Loucy (cell line): ENCODE data around the gene AGAP4.
"Not testable (repeated sequence)": the region's sequence is repeated elsewhere in the genome, so short reads cannot be mapped to it uniquely, and the experiment has no call there.

Experiments used
- H2AFZ ChIP-seq: fragments of 200-600 bp; sonication (generic); 2 replicates; pipeline ENCODE4 v1.6.0; 2016; ENCODE audit warnings: antibody characterized with exemption, mild to moderate bottlenecking, low read length, moderate library complexity
- H3F3A ChIP-seq: fragments of 200-600 bp; 2 replicates; pipeline ENCODE4 v1.6.0; 2016; ENCODE audit warnings: antibody characterized with exemption, low read depth, mild to moderate bottlenecking
- H3K27me3 ChIP-seq: fragments of 200-600 bp; sonication (generic); 2 replicates; pipeline ENCODE4 v1.6.1; 2014; ENCODE audit warnings: low read length, mild to moderate bottlenecking; ENCODE audit not compliant: insufficient read depth, poor library complexity, severe bottlenecking
- H3K36me3 ChIP-seq: fragments of 200-600 bp; sonication (generic); 2 replicates; pipeline ENCODE4 v1.6.1; 2016; ENCODE audit warnings: low read length; ENCODE audit not compliant: insufficient read depth
- H3K4me1 ChIP-seq: fragments of 200-600 bp; sonication (generic); 2 replicates; pipeline ENCODE4 v1.5.1; 2014; ENCODE audit warnings: low read length, mild to moderate bottlenecking; ENCODE audit not compliant: insufficient read depth, poor library complexity, severe bottlenecking
- H3K4me2 ChIP-seq: fragments of 200-600 bp; sonication (generic); 2 replicates; pipeline ENCODE4 v1.6.0; 2014; ENCODE audit warnings: antibody characterized with exemption, low read length, low read depth, mild to moderate bottlenecking; ENCODE audit not compliant: poor library complexity, severe bottlenecking
- H3K4me3 ChIP-seq: fragments of 200-600 bp; sonication (generic); 2 replicates; pipeline ENCODE4 v1.5.1; 2014; ENCODE audit warnings: low read length, mild to moderate bottlenecking, mixed read lengths; ENCODE audit not compliant: poor library complexity, severe bottlenecking
- H3K79me2 ChIP-seq: fragments of 200-600 bp; sonication (generic); 2 replicates; pipeline ENCODE4 v1.6.1; 2014; ENCODE audit warnings: low read length; ENCODE audit not compliant: insufficient read depth
- H3K9ac ChIP-seq: fragments of 200-600 bp; sonication (generic); 2 replicates; pipeline ENCODE4 v1.6.0; 2014; ENCODE audit warnings: mild to moderate bottlenecking, low read depth, low read length, moderate library complexity; ENCODE audit not compliant: poor library complexity, severe bottlenecking
- H3K9me2 ChIP-seq: fragments of 200-600 bp; sonication (generic); replicated peaks from 2 replicates; pipeline ENCODE4 v1.6.1; 2016; ENCODE audit warnings: low read depth, low read length, mixed read lengths
- H3K9me3 ChIP-seq: fragments of 200-600 bp; sonication (generic); 2 replicates; pipeline ENCODE4 v1.6.1; 2014; ENCODE audit warnings: mild to moderate bottlenecking, antibody characterized with exemption, low read length, low read depth; ENCODE audit not compliant: insufficient read depth
- H4K20me1 ChIP-seq: fragments of 200-600 bp; sonication (generic); 2 replicates; pipeline ENCODE4 v1.6.0; 2014; ENCODE audit warnings: antibody characterized with exemption, low read length, mild to moderate bottlenecking; ENCODE audit not compliant: insufficient read depth, poor library complexity, severe bottlenecking

Gene AGAP4

DNA sequence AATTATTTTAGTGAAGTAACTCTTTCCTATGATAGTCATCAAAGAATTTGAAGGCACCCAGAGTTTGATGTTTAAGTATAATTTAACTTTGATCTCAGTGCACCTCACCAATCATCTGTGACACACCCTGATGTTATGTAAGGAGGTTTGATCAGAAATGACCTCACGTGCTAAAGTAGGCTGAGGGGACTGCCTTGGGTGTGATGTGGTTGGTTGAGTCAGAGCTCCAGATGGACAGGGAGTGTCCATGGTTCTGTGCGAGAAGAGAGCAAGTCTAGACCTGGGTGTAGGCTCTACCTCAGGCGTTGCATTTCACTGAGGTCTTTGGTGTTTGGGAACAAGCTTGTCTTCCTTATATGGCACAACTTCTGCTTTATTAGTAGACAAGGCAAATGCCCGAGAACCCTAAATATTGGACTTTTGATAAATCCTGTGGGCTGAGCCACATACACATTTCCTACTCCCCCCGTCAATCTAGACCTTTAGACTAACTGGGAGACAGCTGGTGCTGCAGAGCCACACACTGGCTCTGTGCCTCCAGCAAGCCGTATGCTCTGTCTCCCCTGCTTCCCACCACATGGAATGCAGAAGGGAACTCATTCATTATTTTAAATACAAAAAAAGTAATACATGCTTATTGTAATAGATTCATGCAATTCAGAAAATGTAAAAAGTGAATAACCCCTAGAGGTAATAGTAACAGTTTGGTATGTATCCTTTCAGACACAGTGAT, 56.4 kb downstream of the AGAP4 start:
- not testable (repeated sequence) for H3K4me2 ChIP-seq, H3K4me3 ChIP-seq, H3K9me2 ChIP-seq, H4K20me1 ChIP-seq, H3K79me2 ChIP-seq, H3K4me1 ChIP-seq, H2AFZ ChIP-seq, H3K9ac ChIP-seq, H3K36me3 ChIP-seq, H3F3A ChIP-seq, H3K27me3 ChIP-seq, H3K9me3 ChIP-seq

DNA sequence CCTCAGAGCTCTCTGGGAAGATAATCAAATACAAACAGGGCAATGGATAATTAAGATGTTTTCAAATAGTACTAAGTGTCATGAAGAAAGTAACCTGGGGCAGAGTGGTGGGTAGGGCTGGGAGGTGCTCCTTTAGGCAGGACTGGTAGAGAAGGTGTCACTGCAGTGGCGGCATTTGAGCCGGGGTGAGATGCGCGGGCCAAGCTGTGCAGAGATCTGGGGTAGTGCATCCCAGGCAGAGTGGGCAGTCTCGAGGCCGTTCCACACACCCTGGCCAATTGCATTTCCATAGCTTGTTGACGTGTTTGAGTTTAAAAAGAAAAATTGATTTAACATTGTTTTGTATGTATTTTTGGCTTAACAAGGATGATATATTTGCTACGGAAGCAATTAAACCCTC, 57.3 kb downstream of the AGAP4 start:
- not testable (repeated sequence) for H2AFZ ChIP-seq, H3K9ac ChIP-seq, H3K79me2 ChIP-seq, H3K4me3 ChIP-seq, H3K9me3 ChIP-seq, H3K36me3 ChIP-seq, H3K27me3 ChIP-seq, H3K9me2 ChIP-seq, H3K4me1 ChIP-seq, H3K4me2 ChIP-seq, H3F3A ChIP-seq, H4K20me1 ChIP-seq

DNA sequence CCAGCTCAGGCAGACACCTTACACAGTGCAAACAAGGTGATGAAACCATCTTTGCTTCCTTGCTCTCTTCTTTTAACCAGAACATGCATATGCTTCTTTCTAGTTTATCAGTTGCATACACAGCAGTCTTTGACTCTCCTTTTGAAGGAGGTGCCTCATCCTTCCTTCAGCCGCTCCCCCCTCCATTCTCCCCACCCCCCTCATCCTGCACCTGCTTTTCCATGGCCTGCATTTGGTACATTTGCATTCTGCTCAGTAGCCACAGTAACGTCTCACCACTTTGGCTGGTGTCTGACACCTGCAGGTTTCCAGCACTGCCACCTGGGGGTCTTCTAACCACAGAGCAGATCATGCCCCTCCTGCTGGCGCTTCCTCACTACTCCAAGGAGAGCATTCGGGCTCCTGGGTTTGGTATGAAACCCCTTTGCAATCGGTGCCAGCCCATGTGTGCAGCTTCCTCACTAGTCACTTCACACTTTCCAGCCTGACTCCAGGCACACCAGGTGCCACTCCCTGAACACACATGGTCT, 60.0 kb downstream of the AGAP4 start:
- not testable (repeated sequence) for H3F3A ChIP-seq, H3K4me1 ChIP-seq, H4K20me1 ChIP-seq, H3K9me3 ChIP-seq, H3K9me2 ChIP-seq, H3K27me3 ChIP-seq, H3K36me3 ChIP-seq, H3K4me2 ChIP-seq, H3K9ac ChIP-seq, H3K79me2 ChIP-seq, H2AFZ ChIP-seq, H3K4me3 ChIP-seq

DNA sequence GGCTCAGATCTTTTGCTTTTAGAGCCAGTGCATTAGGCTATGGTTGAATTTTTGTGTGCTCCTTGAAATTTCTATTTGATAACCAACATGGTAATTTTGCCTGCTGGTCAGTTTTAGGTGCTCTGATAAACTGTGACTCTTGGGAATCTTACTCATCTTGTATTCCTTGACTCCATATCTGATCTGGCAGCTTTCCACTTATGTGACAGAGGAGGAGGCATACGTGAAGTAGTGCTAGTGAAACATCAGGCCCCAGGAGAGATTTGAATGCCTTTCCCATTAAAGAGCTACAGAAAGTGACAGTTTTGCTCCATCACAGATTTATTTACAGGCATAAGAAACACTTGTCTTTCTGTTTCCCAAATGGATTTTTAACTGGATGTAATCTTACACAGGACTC, 61.1 kb downstream of the AGAP4 start:
- H3K4me3 ChIP-seq, H3K9me2 ChIP-seq, H3K4me2 ChIP-seq, H3K27me3 ChIP-seq, H3K79me2 ChIP-seq, H2AFZ ChIP-seq, H3K9me3 ChIP-seq, H3F3A ChIP-seq, H3K4me1 ChIP-seq, H3K9ac ChIP-seq, H4K20me1 ChIP-seq, H3K36me3 ChIP-seq: not testable (repeated sequence)
